Trophoblast cell (in vitro differentiated cells and primary cell): Measurements from ENCODE around the gene PPT2.
A peak's percentile ranks its signal among the peaks of the same experiment; 100 is the strongest.

ENCODE experiments used
- DNase-seq, 2 donors: peaks; one replicate each; pipeline ENCODE4 v3.0.0-alpha.2; 2016
- H2AFZ ChIP-seq: 2 replicates; pipeline ENCODE4 v1.6.1; 2013; ENCODE audit warnings: low read length, moderate library complexity, mild to moderate bottlenecking; ENCODE audit not compliant: insufficient read depth, poor library complexity
- H2AK5ac ChIP-seq: 2 replicates; pipeline ENCODE4 v1.6.1; 2013; ENCODE audit warnings: mild to moderate bottlenecking, low read length
- H2BK120ac ChIP-seq: 2 replicates; pipeline ENCODE4 v1.6.1; 2013; ENCODE audit warnings: low read length, mild to moderate bottlenecking, moderate library complexity; ENCODE audit not compliant: insufficient read depth, poor library complexity
- H2BK12ac ChIP-seq: 2 replicates; pipeline ENCODE4 v1.6.1; 2013; ENCODE audit warnings: mild to moderate bottlenecking, low read length, moderate library complexity
- H2BK5ac ChIP-seq: 2 replicates; pipeline ENCODE4 v1.6.1; 2013; ENCODE audit warnings: low read length, low read depth, moderate library complexity, mild to moderate bottlenecking; ENCODE audit not compliant: poor library complexity
- H3K14ac ChIP-seq: 2 replicates; pipeline ENCODE4 v1.6.1; 2013; ENCODE audit warnings: mild to moderate bottlenecking, low read length
- H3K18ac ChIP-seq: 2 replicates; pipeline ENCODE4 v1.6.1; 2013; ENCODE audit warnings: mild to moderate bottlenecking, low read length
- H3K23ac ChIP-seq: 2 replicates; pipeline ENCODE4 v1.6.1; 2013; ENCODE audit warnings: low read length
- H3K27ac ChIP-seq: 2 replicates; pipeline ENCODE4 v1.5.1; 2013; ENCODE audit warnings: low read depth, mild to moderate bottlenecking, inconsistent platforms, low read length, moderate library complexity
- H3K27me3 ChIP-seq: 2 replicates; pipeline ENCODE4 v1.6.1; 2013; ENCODE audit warnings: inconsistent platforms, mild to moderate bottlenecking, low read length, moderate library complexity; ENCODE audit not compliant: insufficient read depth
- H3K36me3 ChIP-seq, 2 experiments: 1 replicate in 1 of 2; 2 replicates in 1 of 2; pipeline ENCODE4 v1.6.1; 2013; ENCODE audit warnings: low read length in 2 of 2, mild to moderate bottlenecking in 2 of 2, moderate library complexity in 1 of 2; ENCODE audit not compliant: insufficient read depth in 2 of 2, control insufficient read depth in 1 of 2
- H3K4ac ChIP-seq: 2 replicates; pipeline ENCODE4 v1.6.1; 2013; ENCODE audit warnings: low read depth, mild to moderate bottlenecking, low read length, moderate library complexity
- H3K4me1 ChIP-seq, 2 experiments: 1 replicate in 1 of 2; 2 replicates in 1 of 2; pipeline ENCODE4 v1.6.1; 2013; ENCODE audit warnings: low read length in 2 of 2, mild to moderate bottlenecking in 2 of 2, moderate library complexity in 1 of 2; ENCODE audit not compliant: insufficient read depth in 2 of 2, control insufficient read depth in 1 of 2
- H3K4me2 ChIP-seq: 2 replicates; pipeline ENCODE4 v1.6.1; 2013; ENCODE audit warnings: inconsistent platforms, mild to moderate bottlenecking, low read length, moderate library complexity
- H3K4me3 ChIP-seq: 2 replicates; pipeline ENCODE4 v1.5.1; 2013; ENCODE audit warnings: mild to moderate bottlenecking, low read depth, low read length, inconsistent platforms
- H3K79me1 ChIP-seq: one replicate; pipeline ENCODE4 v1.6.1; 2013; ENCODE audit warnings: low read length
- H3K79me2 ChIP-seq: 2 replicates; pipeline ENCODE4 v1.6.1; 2013; ENCODE audit warnings: low read length, mild to moderate bottlenecking; ENCODE audit not compliant: control insufficient read depth, insufficient read depth, poor library complexity
- H3K9ac ChIP-seq: 2 replicates; pipeline ENCODE4 v1.6.1; 2013; ENCODE audit warnings: mild to moderate bottlenecking, low read length
- H3K9me3 ChIP-seq: 2 replicates; pipeline ENCODE4 v1.6.1; 2013; ENCODE audit warnings: low read depth, mild to moderate bottlenecking, control low read depth, inconsistent platforms, low read length; ENCODE audit not compliant: insufficient read depth
- H4K12ac ChIP-seq: 2 replicates; pipeline ENCODE4 v1.6.1; 2013; ENCODE audit warnings: low read depth, mild to moderate bottlenecking, low read length, moderate library complexity
- H4K8ac ChIP-seq: 2 replicates; pipeline ENCODE4 v1.6.1; 2013; ENCODE audit warnings: low read depth, mild to moderate bottlenecking, low read length, moderate library complexity
- H4K91ac ChIP-seq: one replicate; pipeline ENCODE4 v1.6.1; 2013; ENCODE audit warnings: low read depth, mild to moderate bottlenecking, low read length, moderate library complexity
- WGBS: extraction: QIAGEN DNeasy Blood & Tissue Kit; methylation state at CpG from one replicate; pipeline ENCODE4 v1.1.7; 2013; ENCODE audit warnings: missing lambda C conversion rate; ENCODE audit not compliant: insufficient read length, insufficient coverage; ENCODE audit errors: extremely low coverage; 5-methylcytosine and 5-hydroxymethylcytosine counted together

Gene PPT2

GRCh38 chr6:32164295-32164694 is 10.4 kb downstream of the PPT2 start, which contains the start of gene EGFL8:
TSS of gene EGFL8 (plus strand) at chr6:32164595. CDS start at chr6:32166166, 1,571 bp downstream.
- no peak within 1 kb of the TSS for H3K27ac ChIP-seq
- H3K79me1 ChIP-seq: no peaks in the 10 kb centered on the region
- H3K9ac ChIP-seq: no peak within 1 kb of the TSS
- no peak within 1 kb of the TSS for H3K14ac ChIP-seq
- no peak within 1 kb of the TSS for H3K4me3 ChIP-seq
- H2BK120ac ChIP-seq: no peak within 1 kb of the TSS
- no peak within 1 kb of the TSS for H3K4ac ChIP-seq
- H4K91ac ChIP-seq: no peak within 1 kb of the TSS
- no peak within 1 kb of the TSS for H2BK12ac ChIP-seq
- H4K12ac ChIP-seq: no peak within 1 kb of the TSS
- no peak within 1 kb of the TSS for H3K18ac ChIP-seq
- no peak within 1 kb of the TSS for H3K23ac ChIP-seq
- H2BK5ac ChIP-seq: no peak within 1 kb of the TSS
- no peak within 1 kb of the TSS for H2AK5ac ChIP-seq
- H2AFZ ChIP-seq: no peak within 1 kb of the TSS
- H4K8ac ChIP-seq: no peak within 1 kb of the TSS
- no peak within 1 kb of the TSS for H3K4me2 ChIP-seq
- H3K79me2 ChIP-seq: no peaks in the 10 kb centered on the region
- no peaks in the 10 kb centered on the region for H3K9me3 ChIP-seq
- no peaks in the 10 kb centered on the region for H3K27me3 ChIP-seq
- H3K4me1 ChIP-seq: peaks cover 5 to 7% of the 10 kb centered on the region in 2 experiments
- peaks cover 49 to 54% of the 10 kb centered on the region in 2 experiments for H3K36me3 ChIP-seq
- DNase-seq: no peak

- H3K18ac ChIP-seq: no peak overlapping the region
- H3K23ac ChIP-seq: no peak overlapping the region
Measured at GRCh38 chr6:32166411-32167061, 12.6 kb downstream of the PPT2 start.

GRCh38 chr6:32167154-32167760 is 13.3 kb downstream of the PPT2 start:
- H3K4ac ChIP-seq: no peak overlapping the region
- no peak overlapping the region for H3K27ac ChIP-seq
- no peaks in the 10 kb centered on the region for H3K27me3 ChIP-seq
- no peaks in the 10 kb centered on the region for H3K9me3 ChIP-seq
- peak; percentile 86 to 92 for DNase-seq
- no peak overlapping the region for H3K18ac ChIP-seq
- peaks cover 5 to 7% of the 10 kb centered on the region in 2 experiments for H3K4me1 ChIP-seq
- H2AK5ac ChIP-seq: no peak overlapping the region
- H3K14ac ChIP-seq: no peak overlapping the region
- no peak overlapping the region for H3K9ac ChIP-seq
- H4K8ac ChIP-seq: no peak overlapping the region
- no CpG with 5 or more reads among the region's 32 CpGs for WGBS
- no peak overlapping the region for H3K4me3 ChIP-seq
- H2AFZ ChIP-seq: no peak overlapping the region
- H4K12ac ChIP-seq: no peak overlapping the region
- H3K23ac ChIP-seq: no peak overlapping the region
- no peak overlapping the region for H2BK120ac ChIP-seq
- no peaks in the 10 kb centered on the region for H3K79me1 ChIP-seq
- H3K36me3 ChIP-seq: peaks cover 67 to 73% of the 10 kb centered on the region in 2 experiments
- H3K4me2 ChIP-seq: no peak overlapping the region
- no peaks in the 10 kb centered on the region for H3K79me2 ChIP-seq
- no peak overlapping the region for H2BK12ac ChIP-seq
- H4K91ac ChIP-seq: no peak overlapping the region
- H2BK5ac ChIP-seq: no peak overlapping the region

More at GRCh38 chr6:32166411-32167061, 12.6 kb downstream of the PPT2 start:
- no peak overlapping the region for H3K4ac ChIP-seq
- H3K9me3 ChIP-seq: no peaks in the 10 kb centered on the region
- H3K79me2 ChIP-seq: no peaks in the 10 kb centered on the region
- WGBS: no CpG with 5 or more reads among the region's 30 CpGs
- no peaks in the 10 kb centered on the region for H3K27me3 ChIP-seq
- H4K12ac ChIP-seq: no peak overlapping the region
- H3K4me2 ChIP-seq: no peak overlapping the region
- no peaks in the 10 kb centered on the region for H3K79me1 ChIP-seq
- no peak overlapping the region for H3K27ac ChIP-seq
- no peak overlapping the region for H2BK5ac ChIP-seq
- no peak overlapping the region for H3K14ac ChIP-seq
- no peak overlapping the region for H2BK120ac ChIP-seq
- no peak overlapping the region for H2BK12ac ChIP-seq
- H3K36me3 ChIP-seq: peaks cover 69 to 73% of the 10 kb centered on the region in 2 experiments
- DNase-seq: peak in 1 of 2 donors; percentile 42
- H3K4me3 ChIP-seq: no peak overlapping the region
- peaks cover 5 to 7% of the 10 kb centered on the region in 2 experiments for H3K4me1 ChIP-seq
- no peak overlapping the region for H4K91ac ChIP-seq
- H4K8ac ChIP-seq: no peak overlapping the region
- no peak overlapping the region for H2AFZ ChIP-seq
- no peak overlapping the region for H2AK5ac ChIP-seq
- H3K9ac ChIP-seq: no peak overlapping the region

DNA sequence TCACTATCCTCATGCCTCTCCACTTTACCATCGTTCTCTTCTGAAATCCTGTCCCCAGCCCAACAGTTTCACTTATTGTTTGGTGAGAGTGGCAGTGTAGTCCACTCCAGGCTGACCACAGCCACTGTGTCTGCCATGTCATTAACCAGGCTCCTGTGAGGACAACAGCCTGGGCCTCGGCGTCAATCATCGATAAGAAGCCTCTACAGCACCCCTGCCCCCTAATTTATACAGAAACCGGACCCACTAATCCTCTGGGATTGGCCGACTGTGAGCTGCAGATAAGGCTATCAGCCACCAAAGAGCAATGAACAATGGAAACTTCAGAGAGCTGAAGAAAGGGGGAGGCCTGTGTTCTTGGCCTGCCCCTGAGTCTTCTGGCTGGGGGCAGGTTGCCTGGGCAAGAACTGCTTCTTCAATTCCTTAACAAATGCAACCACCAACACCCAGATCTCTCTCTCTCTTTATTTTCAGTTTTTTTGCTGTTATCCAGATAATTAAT is 13.9 kb downstream of the PPT2 start:
- H4K12ac ChIP-seq: no peak overlapping the region
- H3K4me1 ChIP-seq: peaks cover 6 to 8% of the 10 kb centered on the region in 2 experiments
- H3K27me3 ChIP-seq: no peaks in the 10 kb centered on the region
- no peak overlapping the region for H2BK120ac ChIP-seq
- H3K18ac ChIP-seq: no peak overlapping the region
- no peaks in the 10 kb centered on the region for H3K79me1 ChIP-seq
- H3K23ac ChIP-seq: no peak overlapping the region
- H3K79me2 ChIP-seq: no peaks in the 10 kb centered on the region
- H2BK12ac ChIP-seq: no peak overlapping the region
- H2AFZ ChIP-seq: no peak overlapping the region
- DNase-seq: no peak
- WGBS: no CpG with 5 or more reads among the region's 6 CpGs
- no peak overlapping the region for H4K8ac ChIP-seq
- H3K36me3 ChIP-seq: peaks cover 61 to 67% of the 10 kb centered on the region in 2 experiments
- no peak overlapping the region for H3K4ac ChIP-seq
- H3K4me2 ChIP-seq: no peak overlapping the region
- no peak overlapping the region for H2AK5ac ChIP-seq
- no peak overlapping the region for H3K27ac ChIP-seq
- H2BK5ac ChIP-seq: no peak overlapping the region
- no peak overlapping the region for H3K9ac ChIP-seq
- H3K14ac ChIP-seq: no peak overlapping the region
- no peak overlapping the region for H3K4me3 ChIP-seq
- no peak overlapping the region for H4K91ac ChIP-seq
- no peaks in the 10 kb centered on the region for H3K9me3 ChIP-seq
